Prostate gland (tissue), 2 donors: ENCODE measurements around the gene TRIM49D2.
"Not testable (repeated sequence)": the region's sequence is repeated elsewhere in the genome, so short reads cannot be mapped to it uniquely, and the experiment has no call there.

Experiments
- CTCF ChIP-seq, 4 experiments: fragments of 200-600 bp in 2 of 4; fragments of 450-650 bp in 2 of 4; sonication (generic) in 2 of 4; IDR thresholded peaks; 1 replicate in 3 of 4; 2 replicates in 1 of 4; pipeline ENCODE4 v1.5.1; 2016 to 2019; ENCODE audit warnings: antibody characterized with exemption in 4 of 4, mild to moderate bottlenecking in 2 of 4, moderate library complexity in 2 of 4
- POLR2A ChIP-seq: fragments of 450-650 bp; IDR thresholded peaks from one replicate; pipeline ENCODE4 v1.6.1; 2016; ENCODE audit warnings: antibody characterized with exemption, mild to moderate bottlenecking
- POLR2AphosphoS5 ChIP-seq: sonication (generic); formaldehyde crosslinking; IDR thresholded peaks from one replicate; pipeline ENCODE4 v1.6.1; 2017; ENCODE audit warnings: antibody characterized with exemption

GRCh38 chr11:89923764-89924163 lies at the start of gene TRIM49D2:
- TF ChIP-seq CTCF (IDR thresholded peaks at IDR 0.05); POLR2A; POLR2AphosphoS5: not testable (repeated sequence)
